ENCODE results near the gene TMEM80. TPM values are rescaled to one million over a fixed set of nuclear protein-coding genes. Genes with fewer than 3 reads are reported as not detected.
A peak's percentile ranks its signal among the peaks of the same experiment; 100 is the strongest.

Gene TMEM80
- total RNA-seq, 2 experiments from 2014 or later, result 10.6 to 12.5 TPM

DNA sequence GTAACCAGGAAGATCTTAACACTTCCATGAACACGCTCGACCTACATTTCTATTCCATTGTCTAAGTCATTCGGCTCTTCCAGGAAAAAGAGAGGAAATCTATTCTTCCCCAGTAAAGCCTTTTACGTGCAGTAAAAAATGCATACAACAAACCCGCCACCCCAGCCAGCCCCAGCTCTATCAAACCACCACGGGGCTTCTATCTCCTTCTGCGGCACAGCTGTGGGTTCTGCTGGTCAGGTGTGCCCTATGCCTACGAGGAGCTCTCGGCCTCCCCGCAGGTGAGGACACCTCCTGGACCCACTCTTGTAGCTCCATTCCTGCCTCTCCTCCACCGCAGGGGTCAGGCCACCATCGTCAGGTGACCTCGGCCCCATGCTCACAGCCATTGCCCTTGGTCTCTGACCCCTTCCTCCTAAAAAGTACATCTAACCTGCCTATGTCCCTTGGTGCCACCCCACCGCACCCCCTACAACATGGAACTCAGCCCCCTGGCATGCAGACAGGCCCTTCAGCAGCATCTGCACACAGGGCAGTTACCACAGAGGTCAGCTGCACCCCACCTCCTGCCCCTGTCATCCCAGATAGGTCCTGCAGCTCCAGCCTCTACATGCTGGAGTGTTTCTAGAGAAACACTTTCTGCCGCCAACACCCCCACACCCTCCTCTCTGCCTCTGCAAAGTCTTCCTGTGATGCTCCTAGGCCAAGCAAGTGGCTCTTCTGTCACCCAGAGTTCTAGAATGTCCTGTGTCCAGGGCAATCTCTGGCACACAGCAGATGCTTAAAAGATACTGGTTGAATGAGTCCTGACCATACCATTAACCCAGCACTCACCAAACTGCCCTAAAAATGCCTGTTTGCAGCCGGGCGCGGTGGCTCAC lies 3.7 kb upstream of the TMEM80 start:
- Mint-ChIP-seq H3K4me1 (ENCODE audit: low read depth) (peaks cover 46% of the 10 kb centered on the region), H3K27ac (peak overlapping the region; percentile 89), H3K4me3 (peak overlapping the region; percentile 61), H3K36me3 (ENCODE audit: low read depth) (peaks cover 43% of the 10 kb centered on the region), H3K9me3 (no peaks in the 10 kb centered on the region), H3K27me3 (no peaks in the 10 kb centered on the region)
- ATAC-seq (no peak), DNase-seq (peak; percentile 24)
- CTCF ChIA-PET, result interaction anchor here (1.4 to 1.7 kb wide), 4 partner anchors 26 to 36 kb away, joined by 4 to 5 read pairs (median 4); no protein-coding TSS in a partner anchor
- no peak for TF ChIP-seq CTCF (IDR thresholded peaks at IDR 0.05)
- POLR2A ChIA-PET, result interaction anchor here (0.7 to 1.3 kb wide), 4 partner anchors 11 to 156 kb away, joined by 3 to 4 read pairs (median 3); partner anchors contain the start of gene PHRF1
- intact Hi-C loops (cut with micrococcal nuclease), result no loop called here

DNA sequence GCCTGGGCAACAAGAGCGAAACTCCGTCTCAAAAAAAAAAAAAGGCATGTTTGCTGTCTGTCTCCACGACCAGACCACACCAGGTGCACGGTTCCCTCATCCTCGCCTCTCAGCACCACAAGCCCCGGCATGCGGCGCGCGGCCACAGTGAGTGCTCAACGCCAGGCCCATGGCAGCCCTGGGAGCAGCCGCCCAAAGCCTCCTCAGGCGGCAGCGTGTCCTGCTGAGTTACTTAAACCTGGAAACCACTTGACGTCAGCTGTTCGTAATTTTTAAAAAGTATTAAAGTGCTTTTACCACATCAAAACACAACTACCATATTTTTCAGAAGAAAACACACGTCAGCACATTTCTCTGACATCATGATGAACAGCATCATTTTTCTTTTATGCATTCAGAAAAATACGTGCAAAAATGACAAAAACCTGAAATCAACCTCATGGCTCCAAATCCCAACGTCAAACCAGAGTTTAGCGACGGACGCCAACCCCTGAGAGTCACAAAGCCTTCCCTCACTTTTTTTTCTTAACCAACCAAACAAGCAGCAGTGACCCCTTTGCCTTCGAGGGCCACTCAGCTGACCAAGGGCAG lies 2.7 kb upstream of the TMEM80 start:
- H3K27me3 Mint-ChIP-seq, result no peaks in the 10 kb centered on the region
- H3K4me3 Mint-ChIP-seq, result peak overlapping the region; percentile 88
- ChIA-PET CTCF (interaction anchor here (0.9 to 1.6 kb wide), 3 partner anchors 11 to 137 kb away, joined by 3 to 6 read pairs (median 4); no protein-coding TSS in a partner anchor), POLR2A (interaction anchor here (1.1 to 4.1 kb wide), 3 partner anchors 10 to 115 kb away, joined by 3 to 20 read pairs (median 4); no protein-coding TSS in a partner anchor)
- TF ChIP-seq CTCF (IDR thresholded peaks at IDR 0.05), result no peak
- DNase-seq, result peak; percentile 68
- peaks cover 34% of the 10 kb centered on the region for H3K36me3 Mint-ChIP-seq (ENCODE audit: low read depth)
- H3K4me1 Mint-ChIP-seq (ENCODE audit: low read depth), result peaks cover 55% of the 10 kb centered on the region
- intact Hi-C loops (cut with micrococcal nuclease), result no loop called here
- no peak for ATAC-seq
- peak overlapping the region; percentile 89 for H3K27ac Mint-ChIP-seq
- H3K9me3 Mint-ChIP-seq, result no peaks in the 10 kb centered on the region

- ChIA-PET POLR2A (interaction anchor here (0.8 to 4.1 kb wide), 3 partner anchors 11 to 116 kb away, joined by 4 to 20 read pairs (median 4); partner anchors contain the start of gene SCT), CTCF (interaction anchor here (0.9 to 1.6 kb wide), 3 partner anchors 11 to 137 kb away, joined by 3 to 6 read pairs (median 4); no protein-coding TSS in a partner anchor)
- H3K36me3 Mint-ChIP-seq (ENCODE audit: low read depth), result peaks cover 31% of the 10 kb centered on the region
- no peaks in the 10 kb centered on the region for H3K27me3 Mint-ChIP-seq
- H3K4me3 Mint-ChIP-seq, result peak overlapping the region; percentile 88
- TF ChIP-seq CTCF (IDR thresholded peaks at IDR 0.05), result no peak
- no peak for DNase-seq
- peaks cover 59% of the 10 kb centered on the region for H3K4me1 Mint-ChIP-seq (ENCODE audit: low read depth)
- ATAC-seq, result no peak
- H3K27ac Mint-ChIP-seq, result peak overlapping the region; percentile 89
- H3K9me3 Mint-ChIP-seq, result no peaks in the 10 kb centered on the region
- intact Hi-C loops (cut with micrococcal nuclease), result no loop called here
Observed at GRCh38 chr11:693415-693831, 2.2 kb upstream of the TMEM80 start.

DNA sequence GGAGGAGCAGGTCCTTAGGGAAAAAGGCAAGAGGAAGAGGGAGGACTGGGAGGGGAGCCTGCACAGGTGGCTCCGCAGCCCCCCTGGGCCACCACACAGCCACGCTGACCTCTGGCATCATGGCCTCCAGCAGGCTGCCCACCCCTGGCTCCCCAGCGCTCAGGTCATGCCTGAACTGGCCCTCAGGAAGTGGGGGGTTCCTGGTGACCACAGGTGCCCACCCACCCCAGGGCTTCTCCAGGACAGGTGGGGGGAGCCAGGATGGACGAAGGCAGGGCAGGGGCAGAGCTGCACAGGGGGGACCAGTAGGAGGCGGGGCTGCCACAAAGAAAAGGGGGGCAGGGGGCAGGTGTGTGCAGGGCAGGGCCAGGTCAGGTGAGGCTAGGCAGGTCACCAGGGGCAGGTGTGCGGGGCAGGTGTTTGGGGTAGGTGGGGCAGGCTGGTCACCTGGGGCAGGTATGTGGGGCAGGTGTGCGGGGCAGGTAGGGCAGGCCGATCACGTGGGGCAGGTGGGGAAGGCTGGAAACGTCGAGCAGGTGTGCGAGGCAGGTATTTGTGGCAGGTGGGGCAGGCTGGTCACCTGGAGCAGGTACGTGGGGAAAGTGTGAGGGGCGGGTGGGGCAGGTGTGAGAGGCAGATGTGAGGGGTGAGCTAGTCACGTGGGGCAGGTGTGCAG lies 1.6 kb upstream of the TMEM80 start:
- no peaks in the 10 kb centered on the region for H3K9me3 Mint-ChIP-seq
- no peak for TF ChIP-seq CTCF (IDR thresholded peaks at IDR 0.05)
- peak overlapping the region; percentile 89 for H3K27ac Mint-ChIP-seq
- ChIA-PET CTCF (interaction anchor here (1.6 kb wide), 1 partner anchor 12 kb away, joined by 6 read pairs; no protein-coding TSS in a partner anchor), POLR2A (interaction anchor here (0.8 to 4.1 kb wide), 4 partner anchors 10 to 116 kb away, joined by 4 to 20 read pairs (median 4); partner anchors contain the start of gene SCT)
- intact Hi-C loops (cut with micrococcal nuclease), result no loop called here
- no peaks in the 10 kb centered on the region for H3K27me3 Mint-ChIP-seq
- H3K36me3 Mint-ChIP-seq (ENCODE audit: low read depth), result peaks cover 26% of the 10 kb centered on the region
- DNase-seq (no peak), ATAC-seq (no peak)
- H3K4me3 Mint-ChIP-seq, result peak overlapping the region; percentile 88
- H3K4me1 Mint-ChIP-seq (ENCODE audit: low read depth), result peaks cover 59% of the 10 kb centered on the region

Data from activated CD8-positive, alpha-beta T cell treated with anti-CD3 and anti-CD28 coated beads for 36 hours (primary cell).